ENCODE results near the gene ALKAL2.

The ALKAL2 gene

GRCh38 chr2:262117-262516, 25.8 kb downstream of the ALKAL2 start:
- no peak for DNase-seq (ENCODE audit: low read depth in 1 of 2, low spot score in 1 of 2)
- no peak for TF ChIP-seq JUND (IDR thresholded peaks at IDR 0.05; ENCODE audit: low read depth)
- in situ Hi-C loops (cut with HindIII; ENCODE audit: low pct_unique_long_range_greater_than_20kb, low sequenced_read_pairs), result no loop called here

DNA sequence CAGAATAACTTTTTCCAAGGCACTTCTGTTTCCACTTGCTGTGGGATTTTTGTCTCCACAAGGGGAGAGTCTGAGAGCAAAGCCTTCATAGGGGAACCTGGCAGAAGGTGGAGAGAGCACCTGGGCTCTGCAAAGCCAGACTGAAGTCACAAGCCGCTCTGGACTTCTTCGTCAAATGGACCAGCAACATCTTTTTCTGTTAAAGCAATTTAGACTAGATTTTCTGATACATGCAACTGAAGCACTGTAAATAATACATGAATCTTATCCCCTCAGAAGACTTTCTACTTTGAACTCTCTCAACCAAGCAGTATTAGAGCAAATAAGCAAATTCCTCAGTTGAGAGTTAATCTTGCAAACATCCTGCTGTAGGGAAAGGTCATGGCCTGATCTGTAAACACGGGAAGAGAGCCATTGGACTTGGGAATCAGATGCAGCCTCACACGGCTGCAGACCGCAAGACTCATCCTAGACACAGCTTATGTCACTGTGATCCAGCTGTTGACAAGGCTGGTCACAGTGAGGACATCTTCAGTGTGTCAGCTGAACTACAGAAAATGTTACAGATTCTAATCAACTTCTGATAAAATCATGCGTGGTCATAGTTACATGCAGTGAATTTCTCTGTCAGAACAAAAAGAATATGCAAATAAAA, 27.3 kb downstream of the ALKAL2 start:
- TF ChIP-seq JUND (IDR thresholded peaks at IDR 0.05; ENCODE audit: low read depth), result no peak
- in situ Hi-C loops (cut with HindIII; ENCODE audit: low pct_unique_long_range_greater_than_20kb, low sequenced_read_pairs), result no loop called here
- no peak for DNase-seq (ENCODE audit: low read depth in 1 of 2, low spot score in 1 of 2)

GRCh38 chr2:259789-260331, 28.0 kb downstream of the ALKAL2 start:
- DNase-seq (ENCODE audit: low read depth in 1 of 2, low spot score in 1 of 2), result no peak
- in situ Hi-C loops (cut with HindIII; ENCODE audit: low pct_unique_long_range_greater_than_20kb, low sequenced_read_pairs), result no loop called here
- TF ChIP-seq JUND (IDR thresholded peaks at IDR 0.05; ENCODE audit: low read depth), result no peak

- no peak for DNase-seq (ENCODE audit: low read depth in 1 of 2, low spot score in 1 of 2)
- TF ChIP-seq JUND (IDR thresholded peaks at IDR 0.05; ENCODE audit: low read depth), result no peak
- in situ Hi-C loops (cut with HindIII; ENCODE audit: low pct_unique_long_range_greater_than_20kb, low sequenced_read_pairs), result no loop called here
These were observed 29.0 kb downstream of the ALKAL2 start for GRCh38 chr2:258933-259332.

- DNase-seq (ENCODE audit: low read depth in 1 of 2, low spot score in 1 of 2), result no peak
- no peak for TF ChIP-seq JUND (IDR thresholded peaks at IDR 0.05; ENCODE audit: low read depth)
- in situ Hi-C loops (cut with HindIII; ENCODE audit: low pct_unique_long_range_greater_than_20kb, low sequenced_read_pairs), result no loop called here
These were observed 30.0 kb downstream of the ALKAL2 start for GRCh38 chr2:257842-258241.

- no peak for TF ChIP-seq JUND (IDR thresholded peaks at IDR 0.05; ENCODE audit: low read depth)
- DNase-seq (ENCODE audit: low read depth in 1 of 2, low spot score in 1 of 2), result no peak
- in situ Hi-C loops (cut with HindIII; ENCODE audit: low pct_unique_long_range_greater_than_20kb, low sequenced_read_pairs), result no loop called here
These were observed 30.5 kb downstream of the ALKAL2 start for GRCh38 chr2:257429-257828.

GRCh38 chr2:256094-256493, 31.8 kb downstream of the ALKAL2 start:
- TF ChIP-seq JUND (IDR thresholded peaks at IDR 0.05; ENCODE audit: low read depth), result no peak
- in situ Hi-C loops (cut with HindIII; ENCODE audit: low pct_unique_long_range_greater_than_20kb, low sequenced_read_pairs), result no loop called here
- no peak for DNase-seq (ENCODE audit: low read depth in 1 of 2, low spot score in 1 of 2)

DNA sequence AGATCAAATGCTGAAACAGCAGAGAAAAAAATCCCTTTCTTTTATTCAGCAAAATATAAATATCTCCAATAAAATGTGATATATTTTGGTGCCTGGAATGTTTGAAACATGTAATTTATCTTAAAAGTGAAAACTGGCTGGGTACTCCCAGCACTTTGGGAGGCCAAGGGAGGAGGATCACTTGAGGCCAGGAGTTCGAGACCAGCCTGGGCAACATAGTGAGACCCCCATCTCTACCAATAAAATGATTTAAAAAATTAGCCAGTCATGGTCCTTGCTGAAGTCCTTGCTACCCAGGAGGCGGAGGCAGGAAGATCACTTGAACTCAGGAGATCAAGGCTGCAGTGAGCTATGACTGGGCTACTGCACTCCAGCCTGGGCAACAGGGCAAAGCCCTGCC, 32.7 kb downstream of the ALKAL2 start:
- in situ Hi-C loops (cut with HindIII; ENCODE audit: low pct_unique_long_range_greater_than_20kb, low sequenced_read_pairs), result no loop called here
- no peak for TF ChIP-seq JUND (IDR thresholded peaks at IDR 0.05; ENCODE audit: low read depth)
- DNase-seq (ENCODE audit: low read depth in 1 of 2, low spot score in 1 of 2), result no peak

DNA sequence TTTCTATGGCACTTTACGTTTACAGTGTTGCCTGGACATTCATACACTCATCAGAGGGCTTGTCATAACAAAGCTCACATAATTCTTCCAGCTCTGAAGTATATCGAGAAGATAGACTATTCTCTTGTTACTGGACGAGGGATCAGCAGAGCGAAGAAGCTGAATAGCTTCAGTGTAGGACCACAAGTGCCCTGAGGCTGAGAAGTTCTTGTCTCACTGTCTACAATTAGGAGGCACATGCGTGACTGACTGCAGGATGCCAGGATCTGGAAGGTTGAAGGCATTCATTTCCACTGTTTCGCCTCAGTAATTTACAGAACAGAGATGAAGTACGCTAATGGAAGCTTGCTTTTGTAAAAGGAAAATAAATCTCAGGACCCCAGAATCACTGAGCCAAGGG, 33.6 kb downstream of the ALKAL2 start:
- DNase-seq (ENCODE audit: low read depth in 1 of 2, low spot score in 1 of 2), result no peak
- no peak for TF ChIP-seq JUND (IDR thresholded peaks at IDR 0.05; ENCODE audit: low read depth)

DNA sequence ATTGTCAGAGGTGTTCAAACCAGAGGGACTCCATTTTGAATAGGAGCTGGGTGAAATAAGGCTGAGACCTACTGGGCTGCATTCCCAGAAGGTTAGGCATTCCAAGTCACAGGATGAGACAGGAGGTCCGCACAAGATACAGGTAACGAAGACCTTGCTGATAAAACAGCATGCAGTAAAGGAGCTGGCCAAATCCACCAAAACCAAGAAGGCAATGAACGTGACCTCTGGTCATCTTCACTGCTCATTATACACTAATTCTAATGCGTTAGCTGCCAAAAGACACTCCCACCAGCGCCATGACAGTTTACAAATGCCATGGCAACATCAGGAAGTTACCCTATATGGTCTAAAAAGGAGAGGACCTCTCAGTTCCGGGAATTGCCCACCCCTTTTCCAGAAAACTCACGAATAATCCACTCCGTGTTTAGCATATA, 34.7 kb downstream of the ALKAL2 start:
- no peak for TF ChIP-seq JUND (IDR thresholded peaks at IDR 0.05; ENCODE audit: low read depth)
- in situ Hi-C loops (cut with HindIII; ENCODE audit: low pct_unique_long_range_greater_than_20kb, low sequenced_read_pairs), result no loop called here
- no peak for DNase-seq (ENCODE audit: low read depth in 1 of 2, low spot score in 1 of 2)

More for the DNA sequence above, 33.6 kb downstream of the ALKAL2 start:
- in situ Hi-C loops (cut with HindIII; ENCODE audit: low pct_unique_long_range_greater_than_20kb, low sequenced_read_pairs), result no loop called here

DNA sequence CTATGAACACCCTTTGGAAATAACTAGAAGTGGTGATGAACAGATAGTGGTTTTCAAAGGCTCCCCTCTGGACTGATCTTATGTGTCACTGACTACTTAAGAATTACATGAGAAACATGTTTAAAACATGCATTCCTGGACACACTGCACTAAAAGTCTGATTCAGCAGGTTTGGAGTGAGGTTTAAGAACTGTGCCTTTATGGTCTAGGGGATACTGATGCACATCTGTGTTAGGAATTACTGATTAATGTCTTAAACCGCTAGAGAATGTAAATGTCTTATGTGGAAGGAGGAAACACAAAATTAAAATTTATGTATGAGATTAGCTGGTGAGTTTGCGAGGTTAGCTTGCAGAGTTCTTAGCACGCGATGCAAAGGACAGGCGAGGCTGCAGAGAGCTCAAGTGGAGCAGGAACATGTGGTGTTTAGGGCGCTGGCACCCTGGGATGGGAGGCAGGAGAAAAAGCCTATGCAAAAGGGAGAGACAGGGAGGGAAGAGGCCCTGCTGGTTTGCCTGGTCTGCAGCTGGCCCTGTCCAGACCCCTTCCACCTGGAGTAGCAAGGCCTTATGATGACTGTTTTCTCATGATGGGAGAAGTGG, 35.8 kb downstream of the ALKAL2 start:
- no peak for DNase-seq (ENCODE audit: low read depth in 1 of 2, low spot score in 1 of 2)
- in situ Hi-C loops (cut with HindIII; ENCODE audit: low pct_unique_long_range_greater_than_20kb, low sequenced_read_pairs), result no loop called here
- TF ChIP-seq JUND (IDR thresholded peaks at IDR 0.05; ENCODE audit: low read depth), result no peak

DNA sequence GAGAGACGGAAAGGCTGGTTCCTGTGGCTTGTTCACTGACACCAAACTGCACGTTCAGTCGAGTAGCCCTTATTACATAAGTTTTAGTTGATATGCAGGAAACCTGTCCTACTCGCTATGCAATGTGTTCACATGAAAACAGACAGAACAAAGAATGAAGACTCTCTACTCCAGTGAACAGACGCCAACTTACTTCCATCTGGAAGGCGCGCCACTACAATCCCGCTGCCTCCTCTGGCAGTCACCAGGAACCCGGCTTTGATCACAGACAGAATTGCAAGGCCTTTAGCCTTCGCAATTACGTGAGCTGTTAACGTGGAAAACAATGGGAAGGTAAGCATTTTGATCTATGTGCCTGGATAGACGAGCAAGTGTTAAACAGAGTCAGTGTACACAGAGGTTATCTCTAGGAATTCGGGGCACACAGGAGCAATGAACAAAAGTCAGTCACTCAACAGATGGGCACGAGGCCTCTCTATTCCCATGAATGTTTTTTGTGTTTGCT, 38.3 kb downstream of the ALKAL2 start:
- in situ Hi-C loops (cut with HindIII; ENCODE audit: low pct_unique_long_range_greater_than_20kb, low sequenced_read_pairs), result no loop called here
- no peak for TF ChIP-seq JUND (IDR thresholded peaks at IDR 0.05; ENCODE audit: low read depth)
- DNase-seq (ENCODE audit: low read depth in 1 of 2, low spot score in 1 of 2), result no peak

DNA sequence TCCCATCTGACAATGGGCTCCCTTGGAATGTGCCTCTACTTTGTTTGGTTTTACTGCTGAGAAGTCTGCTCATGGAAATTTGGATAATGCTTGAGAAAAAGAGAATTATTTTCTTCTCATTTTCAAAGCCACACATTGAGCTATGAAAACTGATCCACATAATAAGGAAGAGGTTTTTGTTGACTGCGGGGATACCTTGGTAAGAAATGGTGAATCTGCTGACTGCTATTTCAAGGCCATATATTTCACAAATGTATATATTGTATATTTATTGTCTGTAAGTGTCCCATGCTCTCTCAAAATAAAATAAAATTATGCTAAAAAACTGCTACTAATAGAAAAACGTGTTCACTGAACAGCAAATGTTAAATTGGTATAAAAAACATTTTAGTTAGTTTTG, 39.2 kb downstream of the ALKAL2 start:
- DNase-seq (ENCODE audit: low read depth in 1 of 2, low spot score in 1 of 2), result no peak
- in situ Hi-C loops (cut with HindIII; ENCODE audit: low pct_unique_long_range_greater_than_20kb, low sequenced_read_pairs), result no loop called here
- no peak for TF ChIP-seq JUND (IDR thresholded peaks at IDR 0.05; ENCODE audit: low read depth)
